GM12878 (cell line): ENCODE results near the gene PLCXD1. TPM values are rescaled to one million over a fixed set of nuclear protein-coding genes. Genes with fewer than 3 reads are reported as not detected.
A peak's percentile ranks its signal among the peaks of the same experiment; 100 is the strongest.
"Not testable (repeated sequence)": the region's sequence is repeated elsewhere in the genome, so short reads cannot be mapped to it uniquely, and the experiment has no call there.

Source experiments
- ATAC-seq: fragments of 200-7000 bp; cut with Tn5 transposase; 3 replicates; pipeline ENCODE4 v1.9.1; 2020; ENCODE audit warnings: mild to moderate bottlenecking, moderate library complexity
- BruUV-seq: library from RNA; stranded (reverse); fragments of 400-500 nt; replicated peaks from 2 replicates; lab custom pipeline; 2021; lab: Mats Ljungman, UMichigan
- CTCF ChIA-PET: fragments of 300-600 bp; sonication (Branson Sonifier 250); formaldehyde crosslinking; extraction: SDS; loops from one replicate; lab custom pipeline; 2021; ENCODE audit warnings: inconsistent platforms; lab: Yijun Ruan, JAX
- POLR2A ChIA-PET: fragments of 350-600 bp; formaldehyde crosslinking; extraction: SDS; loops from one replicate; lab custom pipeline; 2021; ENCODE audit warnings: inconsistent platforms; lab: Charles Lee
- RAD21 ChIA-PET: fragments of 300-600 bp; sonication (Branson Sonifier 250); formaldehyde crosslinking; loops from one replicate; lab custom pipeline; 2023; ENCODE audit warnings: antibody characterized with exemption; ENCODE audit not compliant: unreplicated experiment; lab: Charles Lee
- SMC1A ChIA-PET: fragments of 300-600 bp; sonication (Branson Sonifier 250); formaldehyde crosslinking; loops from one replicate; lab custom pipeline; 2023; ENCODE audit not compliant: unreplicated experiment, uncharacterized antibody; lab: Charles Lee
- DNase-seq: peaks from one replicate; pipeline ENCODE4 v3.0.0-alpha.2; 2011; ENCODE audit warnings: low read depth, low spot score
- FAIRE-seq: peaks from 3 replicates; lab custom pipeline; 2011; peaks lifted over from hg19 to GRCh38; lab: Jason Lieb, UNC
- H2AFZ ChIP-seq: 2 replicates; pipeline ENCODE4 v1.6.0; 2011; ENCODE audit warnings: low read depth, low read length, control low read depth; ENCODE audit not compliant: control insufficient read depth
- H3K27ac ChIP-seq: 2 replicates; pipeline ENCODE4 v1.5.1; 2011; ENCODE audit warnings: control low read depth; ENCODE audit not compliant: control insufficient read depth, insufficient read depth
- H3K27me3 ChIP-seq, 2 experiments: replicated peaks in 1 of 2; 2 replicates each; pipeline versions ENCODE4 v1.6.0 to v1.6.1; 2011; ENCODE audit warnings: low read length in 1 of 2; ENCODE audit not compliant: control insufficient read depth in 2 of 2, insufficient read depth in 2 of 2
- H3K36me3 ChIP-seq, 2 experiments: 2 replicates each; pipeline ENCODE4 v1.5.1; 2011; ENCODE audit warnings: low read length in 1 of 2; ENCODE audit not compliant: control insufficient read depth in 2 of 2, insufficient read depth in 2 of 2
- H3K4me1 ChIP-seq: 2 replicates; pipeline ENCODE4 v1.6.1; 2011; ENCODE audit warnings: mild to moderate bottlenecking, low read length, moderate library complexity, mixed read lengths; ENCODE audit not compliant: control insufficient read depth, insufficient read depth
- H3K4me2 ChIP-seq: 2 replicates; pipeline ENCODE4 v1.6.0; 2011; ENCODE audit warnings: control low read depth; ENCODE audit not compliant: control insufficient read depth, insufficient read depth
- H3K4me3 ChIP-seq: fragments of 200-600 bp; sonication (generic); 2 replicates; pipeline ENCODE4 v1.5.1; 2016
- H3K79me2 ChIP-seq: 2 replicates; pipeline ENCODE4 v1.6.0; 2011; ENCODE audit warnings: low read length; ENCODE audit not compliant: control insufficient read depth, insufficient read depth
- H3K9ac ChIP-seq: 2 replicates; pipeline ENCODE4 v1.8.0; 2011; ENCODE audit warnings: low read length, control low read depth, mixed read lengths; ENCODE audit not compliant: control insufficient read depth, insufficient read depth
- H3K9me3 ChIP-seq: replicated peaks from 3 replicates; pipeline ENCODE4 v1.5.1; 2011; ENCODE audit warnings: mild to moderate bottlenecking, low read length; ENCODE audit not compliant: control insufficient read depth, insufficient read depth
- H4K20me1 ChIP-seq: 2 replicates; pipeline ENCODE4 v1.6.0; 2011; ENCODE audit not compliant: control insufficient read depth, insufficient read depth
- CBX3 ChIP-seq: fragments of 200-600 bp; sonication (generic); IDR thresholded peaks from 2 replicates; pipeline ENCODE4 v1.6.1; 2016; ENCODE audit warnings: low read depth, borderline replicate concordance
- CHD4 ChIP-seq: fragments of 200-600 bp; sonication (generic); IDR thresholded peaks from 2 replicates; pipeline ENCODE4 v1.6.1; 2016; ENCODE audit warnings: mild to moderate bottlenecking
- KDM1A ChIP-seq: fragments of 200-600 bp; sonication (generic); IDR thresholded peaks from 2 replicates; pipeline ENCODE4 v1.6.1; 2016; ENCODE audit warnings: borderline replicate concordance
- SMARCA5 ChIP-seq: fragments of 450-650 bp; IDR thresholded peaks from 2 replicates; pipeline ENCODE4 v1.6.1; 2017; ENCODE audit warnings: mild to moderate bottlenecking
- ZNF217 ChIP-seq: fragments of 450-650 bp; IDR thresholded peaks from 2 replicates; pipeline ENCODE4 v1.6.1; 2017; ENCODE audit warnings: antibody characterized with exemption, mild to moderate bottlenecking
- WGBS: methylation state at CpG from one replicate; pipeline ENCODE4 v1.1.6; 2016; ENCODE audit warnings: low lambda C conversion rate; ENCODE audit not compliant: insufficient replicate concordance, insufficient coverage; ENCODE audit errors: missing lambda C conversion rate; 5-methylcytosine and 5-hydroxymethylcytosine counted together
- in situ Hi-C: fragments of 300-500 bp; cut with MboI; formaldehyde crosslinking; loops from 9 replicates; pipeline ENCODE4 v1.14.3; 2018; ENCODE audit warnings: mixed read lengths
- intact Hi-C: fragments of 100-400 bp; cut with micrococcal nuclease; formaldehyde crosslinking; loops from one replicate; pipeline ENCODE4 v1.14.2; 2022; ENCODE audit not compliant: unreplicated experiment
- polyA plus RNA-seq, 11 experiments: library from polyadenylated mRNA; depleted of rRNA in 4 of 11; unstranded in 6 of 11; stranded (reverse) in 5 of 11; fragments of >200 nt; fragmentation: Nextera tagmentation in 4 of 11; fragmentation: Illumina TruSeq in 1 of 11; extraction: Ambion mirVana in 4 of 11; extraction: Trizol in 1 of 11; gene quantifications; 1 replicate in 1 of 11; 2 replicates in 10 of 11; pipeline versions ENCODE4 v1.2.1 to v1.2.3, GENCODE V29; 2011 to 2016; ENCODE audit warnings: inconsistent platforms in 2 of 11, missing spikeins in 2 of 11, low read depth in 1 of 11
- total RNA-seq, 4 experiments: library from RNA; depleted of rRNA in 3 of 4; stranded (reverse); fragments of >200 nt in 3 of 4; fragmentation: Illumina TruSeq in 1 of 4; extraction: Trizol in 1 of 4; gene quantifications; 2 replicates each; pipeline versions ENCODE4 v1.2.1 to v1.2.3, GENCODE V29; 2013 to 2021

PLCXD1 gene
- total and polyA plus RNA-seq, 10 of the 15 experiments (the other 5 are each of a cell fraction or from before 2014, with no cell fraction given), result 2.4 to 49.7 (median 18.0) TPM

DNA sequence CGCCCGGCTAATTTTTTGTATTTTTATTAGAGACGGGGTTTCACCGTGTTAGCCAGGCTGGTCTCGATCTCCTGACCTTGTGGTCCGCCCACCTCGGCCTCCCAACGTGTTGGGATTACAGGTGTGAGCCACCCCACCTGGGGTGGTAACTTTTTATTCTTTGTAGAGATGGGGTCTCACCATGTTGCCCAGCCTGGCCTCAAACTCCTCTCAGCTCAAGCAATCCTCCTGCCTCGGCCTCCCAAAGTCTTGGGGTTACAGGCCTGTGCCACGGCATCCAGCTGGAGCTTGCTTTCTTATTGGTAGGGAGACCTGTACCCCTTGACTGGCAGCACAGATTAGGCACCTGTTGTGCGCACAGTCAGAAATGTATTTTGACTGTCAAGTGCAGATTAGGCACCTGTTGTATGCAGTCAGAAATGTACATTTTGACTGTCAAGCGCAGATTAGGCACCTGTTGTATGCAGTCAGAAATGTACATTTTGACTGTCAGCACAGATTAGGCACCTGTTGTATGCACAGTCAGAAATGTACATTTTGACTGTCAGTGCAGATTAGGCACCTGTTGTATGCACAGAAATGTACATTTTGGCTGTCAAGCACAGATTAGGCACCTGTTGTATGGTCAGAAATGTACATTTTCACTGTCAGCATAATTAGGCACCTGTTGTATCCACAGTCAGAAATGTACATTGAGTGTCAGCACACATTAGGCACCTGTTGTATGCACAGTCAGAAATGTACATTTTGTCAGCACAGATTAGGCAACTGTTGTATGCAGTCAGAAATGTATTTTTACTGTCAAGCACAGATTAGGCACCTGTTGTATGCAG lies 24.8 kb downstream of the PLCXD1 start:
- ATAC-seq, H3K27ac ChIP-seq, H3K4me2 ChIP-seq, H3K9me3 ChIP-seq, SMC1A ChIA-PET, intact Hi-C loops, POLR2A ChIA-PET, H3K79me2 ChIP-seq, H4K20me1 ChIP-seq, H3K4me1 ChIP-seq, in situ Hi-C loops, H3K27me3 ChIP-seq, H2AFZ ChIP-seq, H3K9ac ChIP-seq, BruUV-seq, RAD21 ChIA-PET, CTCF ChIA-PET, DNase-seq, H3K4me3 ChIP-seq: not testable (repeated sequence)
- peak; percentile 95 for TF ChIP-seq CHD4
- peak; percentile 17; the same call in 1 of the 2 replicates for TF ChIP-seq KDM1A
- peak; percentile 87 for TF ChIP-seq ZNF217
- TF ChIP-seq SMARCA5, result peak; percentile 61; the same call in 1 of the 2 replicates
- peak; percentile 90 for FAIRE-seq
- 93% methylated on average over 12 of the region's 12 CpGs for WGBS
- H3K36me3 ChIP-seq, result peaks cover 6 to 18% of the 10 kb centered on the region in 2 experiments

- H4K20me1 ChIP-seq, POLR2A ChIA-PET, H3K9ac ChIP-seq, CTCF ChIA-PET, FAIRE-seq, BruUV-seq, H3K27ac ChIP-seq, H3K4me1 ChIP-seq, DNase-seq, H2AFZ ChIP-seq, SMC1A ChIA-PET, H3K27me3 ChIP-seq, ATAC-seq, H3K4me2 ChIP-seq, H3K79me2 ChIP-seq, intact Hi-C loops, in situ Hi-C loops, H3K9me3 ChIP-seq, RAD21 ChIA-PET, H3K4me3 ChIP-seq: not testable (repeated sequence)
- 80% methylated on average over 3 of the region's 3 CpGs for WGBS
- peaks cover 12 to 18% of the 10 kb centered on the region in 2 experiments for H3K36me3 ChIP-seq
- peak; percentile 66; the same call in 1 of the 2 replicates for TF ChIP-seq KDM1A
- peak; percentile 8; the same call in 1 of the 2 replicates for TF ChIP-seq SMARCA5
- TF ChIP-seq CBX3, result peak; percentile 55; the same call in 1 of the 2 replicates
These were observed 25.6 kb downstream of the PLCXD1 start for GRCh38 chrX:306614-307251.
